Stimulated activated CD4-positive, alpha-beta T cell treated with anti-CD3 and anti-CD28 coated beads, Interleukin-4, amount 100 ng/mL, for 24 hours (primary cell): ENCODE measurements around the gene MRPL23.
"Not testable (repeated sequence)": the region's sequence is repeated elsewhere in the genome, so short reads cannot be mapped to it uniquely, and the experiment has no call there.

ENCODE experiments used
- DNase-seq: peaks from one replicate; pipeline ENCODE4 v3.0.0-alpha.2; 2020

MRPL23 gene

GRCh38 chr11:1934335-1935155 is 12.6 kb upstream of the MRPL23 start:
- DNase-seq: no peak

GRCh38 chr11:1935156-1936071 is 11.7 kb upstream of the MRPL23 start:
- no peak for DNase-seq

GRCh38 chr11:1936072-1936780 is 10.9 kb upstream of the MRPL23 start:
- DNase-seq: no peak

GRCh38 chr11:1936781-1937615 is 10.1 kb upstream of the MRPL23 start:
- no peak for DNase-seq

GRCh38 chr11:1937616-1938342 is 9.4 kb upstream of the MRPL23 start:
- DNase-seq: no peak

- DNase-seq: no peak
Measured at GRCh38 chr11:1938343-1939005, 8.7 kb upstream of the MRPL23 start.

GRCh38 chr11:1939006-1939625 is 8.0 kb upstream of the MRPL23 start:
- DNase-seq: no peak

GRCh38 chr11:1939788-1940187 is 7.3 kb upstream of the MRPL23 start:
- DNase-seq: not testable (repeated sequence)

GRCh38 chr11:1942558-1943260 is 4.4 kb upstream of the MRPL23 start:
- no peak for DNase-seq

- no peak for DNase-seq
Measured at GRCh38 chr11:1943576-1943975, 3.6 kb upstream of the MRPL23 start.

- no peak for DNase-seq
Measured at GRCh38 chr11:1943977-1944376, 3.2 kb upstream of the MRPL23 start.

GRCh38 chr11:1947592-1948237 is 583 bp downstream of the MRPL23 start:
- DNase-seq: no peak

- DNase-seq: no peak
Measured at GRCh38 chr11:1948389-1948788, 1.3 kb downstream of the MRPL23 start.

- no peak for DNase-seq
Measured at GRCh38 chr11:1949302-1949701, 2.2 kb downstream of the MRPL23 start.

- no peak for DNase-seq
Measured at GRCh38 chr11:1949922-1950321, 2.8 kb downstream of the MRPL23 start.

- no peak for DNase-seq
Measured at GRCh38 chr11:1952806-1953482, 5.8 kb downstream of the MRPL23 start.

- DNase-seq: peak; percentile 3
Measured at GRCh38 chr11:1953489-1954266, 6.5 kb downstream of the MRPL23 start.

GRCh38 chr11:1958367-1958766 is 11.2 kb downstream of the MRPL23 start:
- DNase-seq: no peak
